HG03139 (cell line): Measurements from ENCODE around the gene TTC8.
"Not testable (repeated sequence)": the region's sequence is repeated elsewhere in the genome, so short reads cannot be mapped to it uniquely, and the experiment has no call there.

ENCODE experiments used
- ATAC-seq: cut with Tn5 transposase; IDR thresholded peaks from one replicate; pipeline ENCODE4 v1.9.1; 2021; ENCODE audit not compliant: unreplicated experiment

TTC8 gene

GRCh38 chr14:88823968-88824313 lies 510 bp upstream of the TTC8 start:
- peak; percentile 2 for ATAC-seq

GRCh38 chr14:88825078-88825458 lies 617 bp downstream of the TTC8 start:
- ATAC-seq, result no peak

GRCh38 chr14:88825503-88825902 lies 1.1 kb downstream of the TTC8 start:
- ATAC-seq, result no peak

GRCh38 chr14:88829188-88829587 lies 4.7 kb downstream of the TTC8 start:
- no peak for ATAC-seq

- ATAC-seq, result no peak
Observed at GRCh38 chr14:88829685-88830302, 5.3 kb downstream of the TTC8 start.

GRCh38 chr14:88831284-88831683 lies 6.8 kb downstream of the TTC8 start:
- no peak for ATAC-seq

- no peak for ATAC-seq
Observed at GRCh38 chr14:88834883-88835431, 10.5 kb downstream of the TTC8 start.

GRCh38 chr14:88835661-88836060 lies 11.2 kb downstream of the TTC8 start:
- no peak for ATAC-seq

GRCh38 chr14:88837495-88837894 lies 13.0 kb downstream of the TTC8 start:
- no peak for ATAC-seq

GRCh38 chr14:88838015-88838414 lies 13.6 kb downstream of the TTC8 start:
- no peak for ATAC-seq

- ATAC-seq, result no peak
Observed at GRCh38 chr14:88840926-88841325, 16.5 kb downstream of the TTC8 start.

GRCh38 chr14:88841741-88842140 lies 17.3 kb downstream of the TTC8 start:
- no peak for ATAC-seq

- ATAC-seq, result no peak
Observed at GRCh38 chr14:88842414-88842813, 18.0 kb downstream of the TTC8 start.

- no peak for ATAC-seq
Observed at GRCh38 chr14:88844980-88845491, 20.6 kb downstream of the TTC8 start.

- no peak for ATAC-seq
Observed at GRCh38 chr14:88848571-88848970, 24.1 kb downstream of the TTC8 start.

GRCh38 chr14:88849716-88850115 lies 25.3 kb downstream of the TTC8 start:
- ATAC-seq, result no peak

- ATAC-seq, result no peak
Observed at GRCh38 chr14:88851587-88851986, 27.1 kb downstream of the TTC8 start.

GRCh38 chr14:88852632-88853031 lies 28.2 kb downstream of the TTC8 start:
- no peak for ATAC-seq

- ATAC-seq, result no peak
Observed at GRCh38 chr14:88853129-88853528, 28.7 kb downstream of the TTC8 start.

- no peak for ATAC-seq
Observed at GRCh38 chr14:88856786-88857366, 32.4 kb downstream of the TTC8 start.

GRCh38 chr14:88857861-88858260 lies 33.4 kb downstream of the TTC8 start:
- ATAC-seq, result not testable (repeated sequence)

GRCh38 chr14:88859118-88859517 lies 34.7 kb downstream of the TTC8 start:
- ATAC-seq, result not testable (repeated sequence)

GRCh38 chr14:88863167-88863566 lies 38.7 kb downstream of the TTC8 start:
- ATAC-seq, result no peak
